NCI-H128 (cell line): ENCODE data around the gene GUCY1B1.
A peak's percentile ranks its signal among the peaks of the same experiment; 100 is the strongest.

Experiments
- DNase-seq: peaks from one replicate; lab custom pipeline; 2025; ENCODE audit not compliant: unreplicated experiment; lab: John Stamatoyannopoulos, UW

The GUCY1B1 gene

GRCh38 chr4:155799116-155799793 lies 40.4 kb downstream of the GUCY1B1 start:
- no peak for DNase-seq

DNA sequence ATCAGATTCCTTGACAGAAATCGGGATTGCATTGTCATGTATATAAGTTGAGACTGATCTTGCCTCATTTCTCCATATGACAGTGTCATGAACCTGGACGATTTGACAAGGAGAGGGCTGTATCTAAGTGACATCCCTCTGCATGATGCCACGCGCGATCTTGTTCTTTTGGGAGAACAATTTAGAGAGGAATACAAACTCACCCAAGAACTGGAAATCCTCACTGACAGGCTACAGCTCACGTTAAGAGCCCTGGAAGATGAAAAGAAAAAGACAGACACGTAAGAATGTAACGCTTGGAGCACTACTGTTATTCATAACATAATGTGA lies 40.9 kb downstream of the GUCY1B1 start:
- no peak for DNase-seq

DNA sequence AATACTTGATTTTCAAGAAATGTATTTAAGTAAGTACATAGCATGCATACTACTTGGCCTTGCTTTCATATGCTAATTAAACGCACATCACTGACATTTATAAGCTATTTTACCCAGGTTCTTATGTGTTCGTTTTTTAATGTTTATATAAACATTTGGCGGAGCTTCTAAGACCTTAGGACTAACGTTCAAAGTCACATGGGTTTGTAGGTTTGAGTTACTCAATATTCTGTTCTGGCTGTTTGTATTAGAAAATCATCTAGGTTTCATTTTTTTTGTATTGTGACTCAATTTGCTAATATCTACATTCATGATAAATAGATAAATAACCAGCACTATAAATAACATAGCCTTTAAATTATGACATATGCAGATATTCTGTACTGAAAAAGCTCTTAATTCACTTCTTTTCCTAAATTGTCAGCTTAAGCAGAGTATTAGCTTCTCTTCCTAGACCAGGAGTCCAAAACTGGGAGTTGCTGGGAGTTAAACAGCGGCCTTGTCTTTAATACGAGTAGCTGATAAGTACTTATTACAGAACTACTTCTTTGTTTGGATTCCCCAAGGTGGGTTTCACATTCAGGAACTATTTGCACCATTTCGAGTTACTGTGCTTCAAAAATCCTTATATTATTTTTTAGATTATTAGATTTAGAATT lies 42.0 kb downstream of the GUCY1B1 start:
- no peak for DNase-seq

DNA sequence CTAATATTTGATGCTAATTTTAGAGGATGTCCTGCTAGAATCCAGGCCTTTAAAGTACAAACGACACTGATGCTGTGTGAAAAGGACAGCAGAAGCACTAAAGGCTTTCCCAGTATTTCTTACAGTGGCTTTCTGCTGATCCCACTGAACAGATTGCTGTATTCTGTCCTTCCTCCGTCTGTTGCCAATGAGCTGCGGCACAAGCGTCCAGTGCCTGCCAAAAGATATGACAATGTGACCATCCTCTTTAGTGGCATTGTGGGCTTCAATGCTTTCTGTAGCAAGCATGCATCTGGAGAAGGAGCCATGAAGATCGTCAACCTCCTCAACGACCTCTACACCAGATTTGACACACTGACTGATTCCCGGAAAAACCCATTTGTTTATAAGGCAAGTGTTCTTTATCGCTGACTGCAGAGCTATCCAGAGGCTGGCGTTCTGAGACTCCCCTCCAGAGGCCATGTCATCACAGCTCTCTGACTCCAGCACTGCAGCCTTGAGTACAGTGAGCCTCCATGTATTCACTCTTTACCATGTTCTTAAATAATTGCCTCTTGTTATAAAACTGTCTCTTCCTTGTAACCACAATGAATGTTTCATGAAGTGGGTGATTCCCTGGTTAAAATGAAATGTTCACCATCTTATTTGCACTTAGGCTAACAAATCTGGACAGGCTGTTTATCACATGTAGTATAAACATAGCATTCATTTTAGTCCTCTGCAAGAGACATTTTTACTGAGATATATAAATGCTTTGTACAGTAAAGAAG lies 43.6 kb downstream of the GUCY1B1 start:
- DNase-seq: no peak

GRCh38 chr4:155805016-155805415 lies 46.2 kb downstream of the GUCY1B1 start:
- no peak for DNase-seq

- no peak for DNase-seq
Observed at GRCh38 chr4:155807021-155807420, 48.2 kb downstream of the GUCY1B1 start.

- DNase-seq: peak; percentile 1
Observed at GRCh38 chr4:155809835-155810234, 51.0 kb downstream of the GUCY1B1 start.

GRCh38 chr4:155811083-155811482 lies 52.3 kb downstream of the GUCY1B1 start:
- no peak for DNase-seq

DNA sequence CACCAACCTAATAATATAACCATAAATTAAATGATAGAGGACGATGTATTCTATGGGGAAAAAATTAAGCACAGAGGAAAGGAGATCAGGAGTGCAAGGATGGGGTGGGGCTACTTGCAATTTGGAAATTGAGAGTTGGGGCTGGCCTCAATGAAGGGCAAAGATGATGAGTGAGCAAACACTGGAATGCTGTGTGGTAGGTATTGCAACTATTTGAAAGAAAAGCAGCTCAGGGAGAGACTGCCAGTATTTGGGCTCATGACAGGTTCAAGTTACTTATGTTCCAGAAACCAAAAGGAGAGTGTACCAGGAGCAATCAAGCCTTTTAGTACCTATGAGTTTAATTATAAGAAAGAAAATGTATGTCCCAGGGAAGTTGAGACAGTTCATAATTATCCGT lies 59.8 kb downstream of the GUCY1B1 start:
- no peak for DNase-seq

DNA sequence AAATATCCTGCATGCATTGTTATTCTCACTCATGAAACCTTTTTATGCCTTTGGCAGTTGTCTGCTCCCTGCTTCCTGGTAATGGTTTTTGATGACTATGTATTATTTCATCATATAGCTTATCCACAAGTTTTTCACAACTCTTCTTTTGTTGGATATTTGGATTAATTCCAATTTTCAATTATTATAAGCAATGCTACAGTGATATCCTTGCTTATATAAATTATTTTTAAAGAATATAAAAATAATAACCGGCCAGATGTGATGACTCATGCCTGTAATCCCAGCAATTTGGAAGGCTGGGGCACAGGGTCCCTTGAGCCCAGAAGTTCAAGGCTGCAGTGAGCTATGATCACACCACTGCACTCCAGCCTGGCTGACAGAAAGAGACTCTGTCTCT lies 60.2 kb downstream of the GUCY1B1 start:
- DNase-seq: no peak

DNA sequence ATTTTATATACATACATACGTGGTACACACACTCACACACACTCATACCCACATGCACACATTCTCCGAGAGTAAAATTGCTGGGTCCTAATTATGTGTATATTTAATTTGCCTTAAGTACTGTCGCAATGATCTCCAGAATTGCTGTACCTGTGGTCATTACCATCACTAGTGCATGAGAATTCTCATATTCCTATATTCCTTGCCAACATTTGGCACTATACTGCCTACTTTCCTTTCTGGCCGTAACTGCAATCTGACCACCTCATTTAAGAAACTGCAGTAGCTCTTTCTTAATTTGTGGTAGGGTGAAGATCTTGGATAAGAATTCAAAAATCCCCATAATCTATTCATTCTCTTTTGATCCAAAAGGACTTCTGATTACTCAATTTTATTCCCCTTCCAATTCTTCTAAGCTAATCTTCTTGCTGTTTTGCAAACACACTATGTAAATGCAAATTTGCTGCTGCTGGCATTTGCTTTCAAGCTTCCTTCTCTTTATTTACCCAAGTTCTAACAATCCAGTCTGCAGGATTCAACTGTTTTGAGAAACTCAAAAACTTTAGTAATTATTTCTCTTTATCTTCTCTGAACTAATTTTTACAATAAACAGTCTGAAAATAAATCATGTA lies 62.2 kb downstream of the GUCY1B1 start:
- no peak for DNase-seq

GRCh38 chr4:155822572-155822971 lies 63.8 kb downstream of the GUCY1B1 start:
- no peak for DNase-seq

DNA sequence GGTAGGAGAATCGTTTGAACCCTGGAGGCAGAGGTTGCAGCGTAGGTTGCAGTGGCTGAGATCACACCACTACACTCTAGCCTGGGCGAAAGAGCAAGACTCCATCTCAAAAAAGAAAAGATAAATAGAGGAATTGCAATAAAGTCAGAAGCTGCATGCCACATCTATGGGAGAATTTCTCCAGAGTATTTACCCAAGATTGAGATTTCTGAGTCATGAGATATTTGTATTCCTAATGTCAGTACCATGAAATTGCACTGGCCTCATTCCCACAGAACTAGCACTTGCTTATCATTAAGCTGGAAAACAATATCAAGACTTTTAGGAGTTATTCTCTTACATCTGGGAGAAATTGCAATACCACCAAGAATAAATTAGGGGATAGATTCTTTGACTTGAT lies 69.8 kb downstream of the GUCY1B1 start:
- DNase-seq: no peak

DNA sequence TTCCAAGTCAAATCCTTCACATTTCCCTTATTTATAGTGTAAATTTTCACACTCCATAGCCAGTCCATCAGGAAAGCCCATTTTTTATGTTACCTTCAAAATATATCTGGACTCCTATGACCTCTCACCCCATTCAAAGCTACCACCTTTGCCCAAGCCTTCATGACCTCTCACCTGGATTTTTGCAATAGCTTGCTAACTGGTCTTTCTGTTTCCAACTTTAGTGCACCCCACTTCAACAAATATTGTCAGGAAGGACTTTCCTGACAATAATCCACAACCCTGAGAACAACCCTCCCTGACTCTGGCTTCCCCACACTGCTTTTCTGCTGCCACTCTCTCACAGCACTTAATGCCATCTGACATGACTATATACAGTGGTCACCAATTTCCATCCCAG lies 73.8 kb downstream of the GUCY1B1 start:
- no peak for DNase-seq

DNA sequence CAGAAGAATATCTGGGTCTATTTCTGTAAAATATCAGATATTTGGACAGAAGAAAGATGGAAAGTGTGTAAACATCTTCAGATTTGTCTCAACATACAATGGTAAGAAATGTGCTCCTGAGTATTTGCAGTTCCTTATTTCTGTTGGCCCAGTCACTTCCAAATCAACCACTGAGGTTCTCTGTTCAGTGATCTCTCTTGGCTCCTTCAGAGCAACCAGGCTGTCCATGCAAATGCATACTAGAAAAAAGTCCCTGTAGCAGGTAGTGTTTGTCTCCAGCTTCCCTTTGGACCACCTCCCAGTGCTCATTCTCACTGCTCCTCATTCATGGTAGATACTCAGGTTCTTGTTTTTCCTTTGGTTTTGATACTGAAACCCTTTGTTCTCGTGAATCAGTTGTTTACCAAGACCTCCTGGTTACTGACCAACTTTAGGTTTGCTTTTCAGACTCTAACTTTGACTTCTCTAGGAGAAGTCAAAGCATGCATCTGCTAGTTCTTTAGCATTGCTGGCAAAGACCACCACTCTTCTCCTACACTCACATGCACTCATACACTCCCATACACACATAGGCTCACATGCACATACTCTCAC lies 78.5 kb downstream of the GUCY1B1 start:
- DNase-seq: no peak

DNA sequence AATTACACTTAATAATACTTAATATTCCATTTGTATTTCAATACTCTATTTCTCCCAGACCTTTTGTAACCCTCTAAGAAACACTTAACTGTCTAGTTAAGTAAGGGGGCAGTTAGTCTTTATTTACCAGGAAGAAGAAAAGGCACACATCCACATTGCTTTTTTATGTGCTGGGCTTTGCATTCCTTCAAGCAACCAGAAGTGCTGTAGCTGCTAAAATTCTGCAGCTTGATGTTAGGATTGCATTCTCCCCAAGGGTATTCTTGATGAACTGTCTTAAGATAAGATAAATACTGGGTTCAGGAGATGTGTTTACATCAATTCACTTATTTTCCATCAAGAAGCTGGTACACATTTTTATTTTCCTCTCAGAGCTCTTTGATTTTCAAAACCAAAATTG lies 83.3 kb downstream of the GUCY1B1 start:
- no peak for DNase-seq

DNA sequence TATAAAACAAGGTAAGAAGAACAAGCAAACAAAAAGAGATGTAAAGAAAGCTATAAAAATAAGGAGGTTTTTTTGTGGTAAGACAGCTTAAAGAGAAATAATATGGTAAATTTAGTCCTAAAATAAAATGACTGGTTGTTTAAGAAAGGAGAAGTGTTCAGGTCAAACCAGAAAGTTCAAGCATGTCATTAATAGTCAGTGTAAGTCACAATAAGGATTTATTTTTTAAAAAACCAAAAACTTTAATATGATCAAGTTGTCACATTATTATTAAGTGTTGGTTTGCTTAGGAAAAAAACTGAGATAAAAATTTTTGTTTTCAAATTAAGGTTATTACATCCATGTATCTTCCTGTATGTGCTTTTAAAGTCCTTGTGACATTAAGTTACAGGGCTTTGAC lies 88.1 kb downstream of the GUCY1B1 start:
- no peak for DNase-seq

DNA sequence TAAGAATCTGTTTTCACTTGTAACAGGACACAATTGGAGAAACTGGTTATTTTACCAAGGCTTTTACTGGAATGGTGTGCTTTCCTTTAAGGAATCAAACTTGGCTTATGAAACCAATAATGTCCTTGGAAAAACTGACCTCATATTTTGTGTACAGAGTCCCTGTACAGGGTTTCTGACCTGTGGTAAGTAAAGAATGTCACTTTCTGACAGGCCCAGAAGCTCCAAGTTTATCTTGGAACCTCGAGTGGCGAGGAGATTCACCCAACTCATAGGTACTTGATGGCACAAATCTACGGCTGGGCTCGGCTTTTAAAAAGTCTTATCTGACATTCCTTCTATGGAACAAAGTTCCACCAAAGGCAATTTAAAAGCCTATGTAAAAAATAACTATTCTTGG lies 90.2 kb downstream of the GUCY1B1 start:
- no peak for DNase-seq

- DNase-seq: no peak
Observed at GRCh38 chr4:155853189-155853588, 94.4 kb downstream of the GUCY1B1 start.

DNA sequence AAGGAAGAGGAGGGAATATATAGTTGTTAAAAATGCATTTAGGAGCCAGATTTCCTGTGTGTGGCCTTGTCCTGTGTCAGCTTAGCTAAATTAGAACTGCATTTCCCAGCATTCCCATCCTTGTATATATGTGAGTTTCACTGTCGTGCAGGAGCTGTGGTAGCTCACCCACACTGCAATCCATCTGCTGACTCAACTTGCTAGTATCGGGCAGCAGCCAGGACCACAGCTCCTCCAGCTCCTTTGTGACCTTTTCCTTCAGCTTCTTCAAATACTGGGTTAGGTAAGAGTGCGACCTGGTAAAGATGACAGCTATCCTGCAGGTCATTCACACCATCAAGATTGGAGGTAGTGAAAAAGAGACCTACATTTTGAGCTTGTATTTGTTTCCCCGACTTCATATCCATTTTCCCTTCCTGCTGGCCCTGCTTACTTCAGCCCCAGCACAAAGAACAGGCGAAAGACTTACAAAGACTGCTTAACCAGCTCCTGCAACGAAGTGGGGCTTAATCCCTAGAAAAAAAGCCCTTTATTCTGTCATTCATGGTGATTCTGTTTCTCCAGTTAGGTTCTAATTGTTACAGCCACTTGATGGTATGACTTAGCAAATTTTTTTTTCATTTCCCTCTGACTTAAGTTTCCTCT lies 95.9 kb downstream of the GUCY1B1 start:
- DNase-seq: no peak

DNA sequence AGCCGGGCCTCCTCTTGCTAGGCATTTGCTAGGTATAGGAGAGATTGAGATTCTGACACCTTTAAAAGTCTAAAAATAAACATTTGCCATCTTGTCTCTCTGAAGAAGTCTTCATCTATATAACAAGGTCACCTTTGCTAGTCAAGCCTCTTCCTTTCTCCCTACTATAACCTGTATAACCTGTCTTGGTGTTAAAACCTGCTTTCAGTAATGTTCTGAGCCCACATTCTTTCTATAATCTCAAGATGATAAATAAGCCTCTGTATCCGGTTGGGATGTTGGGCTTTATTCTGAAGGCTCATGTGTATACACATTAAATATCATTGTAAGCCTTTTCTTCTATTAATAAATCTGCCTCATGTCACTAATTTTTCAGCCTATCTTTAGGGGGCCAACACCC lies 97.1 kb downstream of the GUCY1B1 start:
- no peak for DNase-seq
